NCI-H1048 (cell line): ENCODE measurements around the gene ING3.
A peak's percentile ranks its signal among the peaks of the same experiment; 100 is the strongest.

Experiments
- DNase-seq: peaks from one replicate; lab custom pipeline; 2025; lab: John Stamatoyannopoulos, UW

The ING3 gene, protein sequence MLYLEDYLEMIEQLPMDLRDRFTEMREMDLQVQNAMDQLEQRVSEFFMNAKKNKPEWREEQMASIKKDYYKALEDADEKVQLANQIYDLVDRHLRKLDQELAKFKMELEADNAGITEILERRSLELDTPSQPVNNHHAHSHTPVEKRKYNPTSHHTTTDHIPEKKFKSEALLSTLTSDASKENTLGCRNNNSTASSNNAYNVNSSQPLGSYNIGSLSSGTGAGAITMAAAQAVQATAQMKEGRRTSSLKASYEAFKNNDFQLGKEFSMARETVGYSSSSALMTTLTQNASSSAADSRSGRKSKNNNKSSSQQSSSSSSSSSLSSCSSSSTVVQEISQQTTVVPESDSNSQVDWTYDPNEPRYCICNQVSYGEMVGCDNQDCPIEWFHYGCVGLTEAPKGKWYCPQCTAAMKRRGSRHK

DNA sequence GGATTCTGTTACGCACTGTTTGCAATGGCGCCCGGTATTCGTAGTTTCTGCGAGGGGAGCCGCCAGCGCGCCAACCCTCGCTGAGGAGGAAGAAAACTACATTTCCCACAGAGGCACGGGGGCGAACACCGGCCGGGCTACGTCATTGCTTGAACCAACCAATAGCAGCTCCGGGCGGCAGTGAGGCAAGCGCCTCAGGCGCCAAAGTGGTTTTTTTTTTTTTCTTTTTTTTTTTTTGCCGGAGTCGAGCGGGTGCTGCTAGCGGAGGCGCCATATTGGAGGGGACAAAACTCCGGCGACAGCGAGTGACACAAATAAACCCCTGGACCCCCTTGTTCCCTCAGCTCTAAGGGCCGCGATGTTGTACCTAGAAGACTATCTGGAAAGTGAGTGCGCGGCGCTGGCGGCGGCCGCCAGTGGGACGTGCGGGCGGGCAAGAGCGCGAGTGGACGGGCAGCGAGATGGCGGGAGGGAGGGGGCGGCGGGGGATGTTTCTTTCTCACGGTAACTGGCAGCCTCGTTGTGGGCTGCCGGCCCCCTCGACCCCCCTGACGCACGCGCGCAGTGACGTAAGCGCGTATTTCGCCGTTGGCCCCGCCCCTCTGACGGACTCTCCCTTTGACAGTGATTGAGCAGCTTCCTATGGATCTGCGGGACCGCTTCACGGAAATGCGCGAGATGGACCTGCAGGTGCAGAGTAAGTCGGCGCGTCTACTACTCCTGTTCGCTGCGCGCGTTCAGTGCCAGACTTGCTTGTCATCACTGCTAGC, at the start of gene ING3:
ING3 (plus strand) TSS at position 239 of the 770 bp plus-strand sequence; CDS start at position 359, 120 bp downstream.
- DNase-seq: peak; percentile 95

DNA sequence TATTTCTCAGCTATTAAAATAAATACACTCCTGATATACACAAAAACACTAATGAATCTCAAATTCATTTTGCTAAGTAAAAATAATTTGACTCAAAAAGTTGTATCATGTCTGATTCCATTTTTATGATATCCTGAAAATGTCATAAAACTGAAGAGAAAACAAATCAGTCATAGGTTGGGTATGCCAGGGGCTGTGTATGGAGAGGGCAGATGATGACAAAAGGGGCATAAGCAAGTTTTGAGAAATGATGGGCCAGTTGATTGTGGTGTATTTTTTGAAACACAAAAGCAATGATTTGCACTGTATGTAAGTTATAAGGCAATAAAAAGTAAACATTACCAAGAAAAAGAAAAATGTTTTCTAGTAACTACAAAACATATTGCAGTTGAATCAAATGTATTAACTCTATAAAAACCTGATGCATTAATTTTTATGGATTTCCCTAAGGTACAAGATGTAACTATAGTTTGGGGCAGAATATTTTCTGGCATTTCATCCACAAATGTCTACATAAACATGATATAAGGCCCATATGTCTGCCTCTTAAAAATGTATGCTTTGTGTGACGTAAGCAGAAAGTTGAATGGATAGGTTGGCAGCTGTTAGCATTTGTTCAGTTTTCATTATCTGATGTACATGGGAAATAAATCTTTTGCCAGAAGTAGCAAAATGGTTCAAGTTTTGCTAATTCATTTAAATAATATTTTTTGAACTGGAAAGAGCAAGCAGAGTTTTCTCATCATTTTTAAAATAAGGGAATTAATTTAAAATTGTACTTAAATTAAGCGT, 35.1 kb upstream of the ING3 start:
- no peak for DNase-seq

DNA sequence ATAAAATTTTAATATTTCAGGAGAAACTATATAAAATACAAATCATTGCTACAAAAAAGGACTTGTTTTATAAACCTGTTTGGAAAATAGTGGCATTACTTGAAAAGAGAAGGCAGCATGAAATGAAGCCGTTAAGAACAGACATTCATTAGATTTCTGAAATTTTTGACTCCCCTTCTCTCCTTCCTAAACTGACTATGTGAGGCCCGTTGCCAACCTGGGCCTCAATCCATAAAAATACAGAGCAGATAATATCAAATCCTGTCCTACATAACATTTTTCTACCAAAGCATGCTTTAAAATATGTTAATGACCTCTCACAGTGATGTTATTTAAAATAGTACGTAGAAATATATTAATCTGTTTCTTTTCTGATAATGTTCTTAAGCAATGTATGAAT, 34.5 kb upstream of the ING3 start:
- DNase-seq: no peak

DNA sequence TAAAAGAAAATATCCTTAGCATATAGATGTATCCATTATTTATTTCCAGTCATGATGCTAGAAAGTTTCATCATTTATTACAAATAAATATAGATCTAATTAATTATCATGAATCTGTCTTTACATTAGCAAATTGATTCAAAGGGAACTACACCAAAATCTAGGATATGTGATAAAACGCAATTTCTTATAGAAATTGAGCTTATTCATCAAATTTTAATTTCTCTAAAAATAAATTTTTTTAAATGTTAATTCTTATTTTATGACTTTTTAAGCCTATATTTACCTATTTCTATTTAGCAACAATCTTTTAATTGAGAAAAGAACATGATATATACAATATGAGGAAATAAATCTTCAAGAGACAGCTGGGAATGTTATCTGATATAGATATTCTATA, 34.0 kb upstream of the ING3 start:
- no peak for DNase-seq

DNA sequence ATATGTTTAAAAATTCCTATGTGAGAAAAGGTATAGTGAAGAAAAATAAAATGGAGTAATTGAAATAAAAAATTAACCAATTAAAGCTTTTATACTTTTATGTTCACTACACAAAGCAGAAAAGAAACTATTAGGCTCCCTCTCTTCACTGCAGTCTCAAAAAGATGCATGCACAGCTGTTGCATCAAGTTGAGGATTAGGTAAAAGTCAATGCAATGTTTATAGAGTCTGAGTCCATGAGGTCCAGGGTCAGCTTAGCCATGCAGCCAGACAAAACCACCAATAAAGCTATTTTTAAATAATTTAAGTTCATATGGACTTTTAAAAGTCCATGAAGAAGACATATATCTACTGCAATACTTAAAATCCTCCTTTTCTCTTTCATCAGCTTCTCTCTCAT, 31.1 kb upstream of the ING3 start:
- DNase-seq: no peak

DNA sequence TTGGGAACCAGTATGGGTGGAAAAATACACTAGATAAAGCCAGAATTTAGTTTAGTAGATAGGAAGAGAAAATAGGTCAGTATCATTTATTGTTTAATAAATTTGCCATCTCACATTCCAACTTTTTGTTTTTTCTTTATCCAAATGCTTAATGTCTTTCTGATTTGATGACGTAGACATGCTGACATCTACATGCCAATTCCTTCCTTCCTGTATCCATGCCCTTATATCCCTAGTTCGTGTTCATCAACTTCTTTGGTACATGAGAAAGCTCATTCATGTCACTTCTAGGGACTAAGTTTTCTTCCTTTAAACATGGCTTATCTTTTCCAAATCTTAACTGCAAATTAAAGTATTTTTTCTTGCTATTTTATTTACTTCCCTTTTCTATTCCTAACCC, 30.5 kb upstream of the ING3 start:
- no peak for DNase-seq

DNA sequence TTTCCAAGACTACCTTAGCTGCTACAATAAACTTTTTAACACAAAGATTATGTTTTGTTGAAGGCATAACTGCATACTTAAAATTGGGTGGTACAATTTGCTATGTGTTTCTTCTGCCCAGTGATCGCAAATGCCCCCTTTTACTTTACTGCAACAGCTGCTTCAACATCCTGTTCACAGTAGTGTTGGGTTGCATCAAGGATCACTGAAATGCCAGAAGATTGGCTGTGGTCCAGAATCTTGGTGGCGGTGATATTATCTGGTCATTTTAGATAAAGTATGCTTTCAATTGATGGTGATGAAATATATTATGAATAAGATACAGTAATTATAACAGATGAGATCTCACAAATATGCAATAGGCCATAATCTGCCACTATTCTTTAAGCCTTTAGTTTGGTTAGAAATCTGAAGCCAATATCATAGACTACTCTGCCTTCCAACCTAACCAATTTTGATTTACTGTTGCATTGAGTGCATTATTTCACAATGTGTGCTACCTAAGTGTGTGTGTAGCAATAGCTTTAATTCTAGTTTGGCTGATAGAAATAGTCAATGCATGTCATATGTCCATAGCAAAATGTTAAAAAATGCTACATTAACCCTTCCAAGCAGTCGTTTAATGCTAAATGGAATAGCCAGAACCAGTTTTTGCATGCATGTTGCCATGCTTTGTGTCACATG, 29.8 kb upstream of the ING3 start:
- no peak for DNase-seq

DNA sequence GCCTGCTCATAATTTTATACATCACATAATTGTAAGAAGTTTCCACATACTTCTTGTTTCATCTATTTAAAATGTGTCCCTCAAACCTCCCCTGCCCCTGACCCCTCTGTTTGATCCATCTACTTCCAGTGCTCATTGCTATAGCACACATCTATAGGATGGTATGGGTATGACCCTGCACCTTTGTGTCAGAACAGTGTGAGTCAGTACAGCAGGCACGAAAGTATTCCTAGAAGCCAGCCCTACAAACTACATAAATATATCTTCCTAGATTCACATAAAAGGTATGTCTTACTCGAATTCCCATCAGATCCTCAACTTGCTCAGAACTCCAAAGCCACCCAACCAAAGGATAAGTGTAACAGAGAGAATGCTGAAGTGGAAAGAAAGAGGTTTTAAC, 25.7 kb upstream of the ING3 start:
- no peak for DNase-seq

DNA sequence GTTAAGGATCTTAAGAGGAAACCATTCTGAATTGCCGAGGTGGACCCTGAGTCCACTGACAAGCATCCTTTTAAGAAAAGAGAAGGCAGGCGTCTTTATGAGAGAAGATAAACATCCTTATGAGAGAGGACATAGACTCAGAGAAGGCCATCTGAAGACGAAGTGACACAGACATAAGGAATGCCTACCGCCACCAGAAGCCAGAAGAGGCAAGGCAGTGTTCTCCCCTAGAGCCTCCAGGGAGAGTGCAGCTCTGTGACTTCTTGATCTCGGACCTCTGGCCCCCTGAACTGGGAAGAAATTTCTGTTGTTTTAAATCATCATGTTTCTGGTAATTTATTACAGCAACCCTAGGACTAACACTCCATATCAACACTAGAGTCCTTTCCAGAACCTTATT, 25.2 kb upstream of the ING3 start:
- DNase-seq: no peak

DNA sequence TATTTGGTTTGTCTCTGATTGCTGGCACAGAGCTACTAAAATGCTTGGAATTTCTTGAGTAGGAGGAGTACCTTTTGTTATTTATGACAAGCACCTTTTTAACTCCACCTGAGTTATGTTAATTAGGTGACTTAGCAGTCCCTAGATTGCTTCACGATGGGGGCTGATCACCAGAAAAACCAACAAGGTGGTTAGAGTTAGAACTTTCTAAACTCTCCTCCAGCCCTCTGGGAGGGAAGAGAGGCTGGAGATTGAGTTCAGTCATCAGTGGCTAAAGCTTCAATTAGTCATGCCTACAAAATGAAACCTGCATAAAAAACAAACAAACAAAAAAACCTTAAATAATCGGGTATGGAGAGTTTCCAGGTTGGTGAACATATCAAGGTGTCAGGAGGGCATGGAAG, 23.6 kb upstream of the ING3 start:
- no peak for DNase-seq

DNA sequence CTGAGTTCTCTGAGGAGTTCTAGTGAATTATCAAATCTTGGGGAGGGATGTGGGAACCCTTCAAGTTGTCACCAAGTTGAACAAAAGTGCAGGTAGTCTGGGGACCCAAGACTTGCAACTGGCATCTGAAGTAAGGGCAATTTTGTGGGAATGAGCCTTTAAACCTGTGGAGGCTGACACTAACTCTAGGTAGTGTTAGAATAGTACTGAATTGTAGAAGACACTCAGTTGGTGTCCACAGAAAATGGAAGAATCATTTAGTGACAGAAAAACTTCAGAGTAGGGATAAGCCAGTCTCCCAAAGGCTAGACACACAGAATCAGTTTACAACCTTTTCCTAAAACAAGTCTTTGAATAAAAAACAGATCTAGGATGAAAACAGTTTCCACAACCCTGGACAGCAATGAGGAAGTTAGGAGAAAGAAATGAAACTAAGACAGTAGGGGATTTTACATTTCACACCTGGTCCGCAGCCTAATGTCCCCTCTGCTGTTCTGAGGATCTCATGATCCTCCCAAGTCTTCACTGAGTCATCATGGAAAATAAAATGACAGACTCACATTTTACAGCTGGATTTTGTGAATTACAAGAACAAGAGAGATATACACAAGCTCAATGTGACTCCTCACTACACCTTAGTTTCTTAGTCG, 23.0 kb upstream of the ING3 start:
- DNase-seq: no peak

DNA sequence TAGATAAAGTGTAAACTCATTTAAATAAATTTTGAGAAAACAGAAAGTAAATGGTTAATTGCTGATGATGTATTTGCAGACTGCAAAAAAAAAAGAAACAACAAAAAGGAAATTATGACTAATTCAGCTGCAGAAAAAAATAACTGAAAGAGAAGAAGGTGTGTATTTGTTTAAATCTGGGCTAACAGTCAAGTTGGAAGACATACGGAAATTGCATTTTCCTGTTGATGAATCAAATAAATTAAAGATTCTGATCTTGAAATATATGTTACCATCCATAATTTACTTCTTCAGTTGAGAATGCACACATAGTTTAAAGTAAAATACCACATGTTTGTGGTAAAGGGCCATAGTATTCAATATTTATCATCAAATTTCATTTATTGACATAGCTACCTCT, 19.3 kb upstream of the ING3 start:
- no peak for DNase-seq

DNA sequence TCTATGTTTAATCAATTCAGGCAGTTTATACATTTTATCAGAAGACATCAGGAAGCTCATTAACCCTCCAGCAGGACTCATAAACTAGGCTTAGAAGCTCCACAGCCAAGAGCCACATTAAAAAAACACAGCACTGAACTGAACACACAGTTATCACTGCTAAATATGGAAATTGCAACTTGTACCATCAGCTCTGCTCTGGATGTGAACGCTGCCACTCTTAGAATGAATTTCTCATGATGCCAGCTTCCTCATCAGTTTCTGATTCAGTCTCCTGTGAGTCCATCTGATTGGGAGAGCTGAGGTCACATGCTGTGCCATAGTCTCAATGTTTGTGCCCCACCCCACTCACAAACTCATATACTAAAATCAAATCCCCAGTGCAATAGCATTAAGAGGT, 17.1 kb upstream of the ING3 start:
- DNase-seq: no peak

DNA sequence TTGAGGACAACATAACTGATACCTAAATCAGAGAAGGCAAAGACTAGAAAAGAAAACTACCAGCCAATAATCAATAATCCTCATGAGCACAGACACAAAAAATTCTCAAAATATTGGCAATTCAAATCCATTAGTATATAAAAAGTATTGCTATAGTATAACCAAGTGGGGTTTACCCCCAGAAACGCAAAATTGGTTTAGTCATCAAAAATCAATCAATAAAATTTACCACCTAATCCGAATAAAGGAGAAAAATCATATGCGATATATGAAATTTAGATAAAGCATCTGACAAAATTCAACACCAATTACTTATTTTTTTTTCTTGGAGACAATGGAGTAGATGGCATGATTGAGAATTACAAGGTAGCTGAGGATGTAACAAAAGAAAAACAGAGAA, 11.2 kb upstream of the ING3 start:
- no peak for DNase-seq

DNA sequence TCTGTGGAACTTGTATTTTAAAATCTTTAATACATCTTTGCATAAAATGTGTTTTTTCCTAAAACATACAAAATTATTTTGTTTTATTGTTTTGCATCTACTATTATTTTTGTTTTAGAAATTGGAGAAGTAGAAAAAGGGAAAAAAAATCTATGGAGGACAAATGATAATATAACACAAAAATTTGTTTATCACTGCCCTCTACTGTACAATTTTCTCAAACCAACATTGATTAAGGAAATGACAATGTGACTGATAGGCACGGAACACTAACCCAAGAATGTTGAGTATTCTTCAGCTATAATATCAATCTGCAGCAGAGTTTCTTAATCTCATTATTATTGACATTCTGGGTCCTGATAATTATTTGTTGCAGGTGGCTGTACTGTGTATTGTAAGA, 9.5 kb upstream of the ING3 start:
- no peak for DNase-seq

DNA sequence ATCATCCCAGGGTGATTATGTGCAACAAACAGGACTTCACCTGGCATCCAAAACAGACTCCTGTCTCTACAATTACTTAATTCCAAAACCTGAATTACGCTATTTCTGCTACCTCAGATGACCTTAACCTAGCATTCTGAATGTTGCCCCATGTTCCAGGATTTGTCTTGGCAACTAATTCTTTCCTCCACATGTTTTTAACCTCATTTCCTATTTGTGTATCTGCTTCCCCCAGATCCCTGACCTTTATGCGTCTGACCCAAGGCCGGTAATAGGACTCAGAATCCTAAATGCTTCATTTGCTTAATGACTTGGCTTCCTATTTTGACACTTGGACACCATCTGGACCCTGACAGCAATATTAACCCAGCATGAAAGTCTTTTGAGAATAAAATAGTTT, 8.7 kb upstream of the ING3 start:
- no peak for DNase-seq

DNA sequence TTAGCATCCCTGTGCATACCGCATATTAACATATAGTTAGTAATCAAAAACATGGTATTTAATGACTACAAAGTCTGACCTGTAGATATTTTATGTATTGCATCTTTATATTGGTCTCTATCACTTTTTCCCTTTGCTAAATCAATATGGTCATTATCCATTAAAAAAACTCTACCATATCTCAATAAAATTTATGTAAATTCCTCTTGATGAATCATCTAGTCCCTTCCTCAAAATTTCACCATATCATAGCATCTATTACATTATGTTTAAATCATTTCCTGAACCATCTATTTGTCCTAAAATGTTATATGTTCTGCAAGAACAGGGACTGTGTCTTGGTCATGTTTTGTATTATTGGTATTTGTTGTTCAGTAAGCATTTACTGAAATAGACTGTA, 7.7 kb upstream of the ING3 start:
- no peak for DNase-seq

DNA sequence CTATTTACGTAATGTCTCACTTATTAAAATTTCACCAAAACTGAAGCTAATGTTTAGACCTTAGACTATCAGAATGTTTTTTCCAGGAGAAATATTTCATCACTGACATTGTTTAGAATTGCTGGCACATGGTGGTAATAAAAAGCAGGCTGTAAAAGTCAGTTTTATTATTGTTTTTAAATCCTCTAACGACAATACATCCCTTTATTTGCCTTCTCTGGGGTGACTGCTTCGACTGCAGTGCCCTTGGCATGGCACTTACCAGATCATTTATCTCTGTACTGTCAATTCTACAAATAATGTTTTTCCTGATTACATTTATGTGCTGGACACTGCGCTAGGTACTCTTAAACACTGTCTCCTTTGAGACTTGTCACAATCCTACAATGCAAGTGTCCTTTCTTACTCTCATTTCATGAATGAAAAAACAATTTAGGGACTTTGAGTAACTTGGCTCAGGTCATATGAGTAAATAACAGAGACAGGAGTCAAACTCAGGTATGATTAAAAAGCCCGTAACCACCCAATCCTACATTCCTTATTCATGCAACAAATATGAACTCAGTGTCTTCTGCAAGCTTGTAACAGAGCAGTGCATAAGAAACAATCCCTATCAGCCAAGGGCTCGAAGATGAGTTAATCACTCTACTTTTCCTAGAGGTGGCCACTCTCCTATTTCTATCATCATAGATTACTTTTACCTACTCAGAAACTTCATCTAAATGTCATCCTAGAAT, 5.6 kb upstream of the ING3 start:
- DNase-seq: no peak

DNA sequence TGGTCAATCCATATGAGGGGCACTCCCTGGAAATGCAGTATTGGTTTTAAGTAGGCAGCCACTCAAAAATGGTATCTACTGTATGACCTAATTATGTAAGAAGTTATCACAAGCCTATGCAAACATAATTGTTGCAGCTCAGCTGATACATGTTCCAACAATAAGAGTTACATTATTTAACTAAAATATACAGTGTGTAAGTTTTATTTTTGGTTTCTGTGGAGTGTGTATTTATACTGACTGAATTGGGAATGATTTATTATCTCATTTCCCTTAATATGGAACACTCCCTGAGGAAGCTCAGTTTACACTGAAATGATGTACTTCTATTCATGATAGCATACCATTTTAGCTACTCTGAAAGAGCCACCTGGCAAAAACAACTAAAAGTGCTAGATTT, 2.6 kb upstream of the ING3 start:
- DNase-seq: no peak

DNA sequence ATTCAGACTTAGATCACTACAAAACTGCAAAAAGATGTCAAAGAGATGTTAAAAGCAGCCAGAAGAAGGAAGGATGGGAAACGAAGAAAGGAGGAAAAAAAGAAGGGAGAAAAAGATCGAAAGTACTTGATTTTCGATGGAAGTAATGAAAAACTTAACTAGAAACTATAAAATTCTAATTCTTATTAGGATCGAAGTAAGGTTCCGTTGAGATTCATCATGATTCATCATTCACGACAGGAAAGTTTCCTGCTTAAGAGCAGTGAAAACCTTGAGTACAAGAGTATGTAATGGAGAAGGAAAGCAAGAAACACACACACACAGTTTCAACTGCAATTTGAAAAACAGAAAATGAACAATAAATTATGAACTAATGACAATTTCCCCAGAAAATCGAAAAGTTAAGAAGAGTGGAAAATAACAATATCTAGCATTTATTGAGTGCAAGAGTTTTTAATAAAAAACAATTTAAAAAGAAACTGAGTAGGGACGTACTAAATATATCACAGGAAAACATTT, 1.1 kb upstream of the ING3 start:
- no peak for DNase-seq
